AG04450 (cell line): ENCODE measurements around the gene SRSF10. TPM values are rescaled to one million over a fixed set of nuclear protein-coding genes. Genes with fewer than 3 reads are reported as not detected.

Experiments
- CTCF ChIA-PET: fragments of 300-600, 350-600 bp; formaldehyde crosslinking; extraction: SDS; loops from one replicate; lab custom pipeline; 2022; ENCODE audit warnings: antibody characterized with exemption, inconsistent platforms; lab: Charles Lee
- POLR2A ChIA-PET: fragments of 350-600 bp; formaldehyde crosslinking; extraction: SDS; loops from one replicate; lab custom pipeline; 2021; ENCODE audit warnings: antibody characterized with exemption, inconsistent platforms; lab: Yijun Ruan, JAX
- DNase-seq: peaks from one replicate; pipeline ENCODE4 v3.0.0-alpha.2; 2011; ENCODE audit warnings: low read depth, low spot score
- H3K27ac ChIP-seq: one replicate; pipeline ENCODE4 v1.5.1; 2012; ENCODE audit warnings: low read depth, low read length, control low read depth
- H3K27me3 ChIP-seq: one replicate; pipeline ENCODE4 v1.6.0; 2012; ENCODE audit warnings: low read length; ENCODE audit not compliant: control insufficient read depth, insufficient read depth
- H3K4me3 ChIP-seq: 2 replicates; pipeline ENCODE4 v1.5.1; 2011; ENCODE audit warnings: mild to moderate bottlenecking, low read depth, low read length, control low read depth
- H3K9me3 ChIP-seq: 2 replicates; pipeline ENCODE4 v1.5.1; 2012; ENCODE audit warnings: low read length; ENCODE audit not compliant: control insufficient read depth, insufficient read depth
- polyA plus RNA-seq: library from polyadenylated mRNA; depleted of rRNA; stranded (reverse); fragments of >200 nt; gene quantifications from 2 replicates; pipeline ENCODE4 v1.2.3, GENCODE V29; 2011
- TF ChIP-seq, protein P1 (sequence below): IDR thresholded peaks from 2 replicates; pipeline ENCODE4 v1.5.1; 2011; ENCODE audit warnings: low read depth, low read length, control low read depth, inconsistent platforms

Gene SRSF10
- polyA plus RNA-seq, 1 experiment, result 140 TPM

DNA sequence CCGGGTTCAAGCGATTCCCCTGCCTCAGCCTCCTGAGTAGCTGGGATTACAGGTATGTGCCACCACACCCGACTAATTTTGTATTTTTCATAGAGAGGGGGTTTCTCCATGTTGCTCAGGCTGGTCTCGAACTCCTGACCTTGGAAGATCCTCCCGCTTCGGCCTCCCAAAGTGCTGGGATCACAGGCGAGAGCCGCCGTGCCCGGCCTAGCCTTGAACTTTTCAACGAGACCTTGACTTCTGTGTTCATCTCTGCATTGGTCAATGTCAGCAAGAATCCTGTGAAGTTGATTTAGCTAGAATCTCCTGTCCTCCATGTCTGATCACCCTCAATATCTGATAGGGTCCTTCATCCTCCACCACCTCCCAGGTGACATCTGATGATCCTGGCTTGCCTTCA lies 55.5 kb downstream of the SRSF10 start:
- peaks cover 12% of the 10 kb centered on the region for H3K27me3 ChIP-seq
- ChIA-PET POLR2A (interaction anchor here (0.5 kb wide), 1 partner anchor 134 kb away, joined by 3 read pairs; the partner anchor contains the start of gene LYPLA2), CTCF (no interaction called here)
- no peak for DNase-seq
- H3K27ac ChIP-seq, result no peak overlapping the region
- no peak overlapping the region for H3K4me3 ChIP-seq
- TF ChIP-seq, protein P1, sequence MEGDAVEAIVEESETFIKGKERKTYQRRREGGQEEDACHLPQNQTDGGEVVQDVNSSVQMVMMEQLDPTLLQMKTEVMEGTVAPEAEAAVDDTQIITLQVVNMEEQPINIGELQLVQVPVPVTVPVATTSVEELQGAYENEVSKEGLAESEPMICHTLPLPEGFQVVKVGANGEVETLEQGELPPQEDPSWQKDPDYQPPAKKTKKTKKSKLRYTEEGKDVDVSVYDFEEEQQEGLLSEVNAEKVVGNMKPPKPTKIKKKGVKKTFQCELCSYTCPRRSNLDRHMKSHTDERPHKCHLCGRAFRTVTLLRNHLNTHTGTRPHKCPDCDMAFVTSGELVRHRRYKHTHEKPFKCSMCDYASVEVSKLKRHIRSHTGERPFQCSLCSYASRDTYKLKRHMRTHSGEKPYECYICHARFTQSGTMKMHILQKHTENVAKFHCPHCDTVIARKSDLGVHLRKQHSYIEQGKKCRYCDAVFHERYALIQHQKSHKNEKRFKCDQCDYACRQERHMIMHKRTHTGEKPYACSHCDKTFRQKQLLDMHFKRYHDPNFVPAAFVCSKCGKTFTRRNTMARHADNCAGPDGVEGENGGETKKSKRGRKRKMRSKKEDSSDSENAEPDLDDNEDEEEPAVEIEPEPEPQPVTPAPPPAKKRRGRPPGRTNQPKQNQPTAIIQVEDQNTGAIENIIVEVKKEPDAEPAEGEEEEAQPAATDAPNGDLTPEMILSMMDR, result no peak
- H3K9me3 ChIP-seq, result no peaks in the 10 kb centered on the region

- Histone ChIP-seq H3K27me3 (peaks cover 12% of the 10 kb centered on the region), H3K9me3 (no peaks in the 10 kb centered on the region), H3K27ac (no peak overlapping the region), H3K4me3 (no peak overlapping the region)
- no peak for DNase-seq
- ChIA-PET POLR2A (interaction anchor here (0.5 kb wide), 1 partner anchor 133 kb away, joined by 3 read pairs; the partner anchor contains the start of gene LYPLA2), CTCF (no interaction called here)
- TF ChIP-seq, protein P1, result no peak
Measured at GRCh38 chr1:23923592-23924499, 56.3 kb downstream of the SRSF10 start.

GRCh38 chr1:23922321-23922943 lies 57.7 kb downstream of the SRSF10 start:
- Histone ChIP-seq H3K9me3 (no peaks in the 10 kb centered on the region), H3K4me3 (no peak overlapping the region), H3K27me3 (peaks cover 11% of the 10 kb centered on the region), H3K27ac (no peak overlapping the region)
- TF ChIP-seq, protein P1, result no peak
- ChIA-PET CTCF (no interaction called here), POLR2A (no interaction called here)
- no peak for DNase-seq

GRCh38 chr1:23916209-23917131 lies 63.7 kb downstream of the SRSF10 start:
- H3K27ac ChIP-seq, result no peak overlapping the region
- no peaks in the 10 kb centered on the region for H3K27me3 ChIP-seq
- CTCF ChIA-PET, result interaction anchor here (0.6 to 2.7 kb wide), 17 partner anchors 9 to 161 kb away, joined by 3 to 43 read pairs (median 4); no protein-coding TSS in a partner anchor
- POLR2A ChIA-PET, result interaction anchor here (0.6 to 1.3 kb wide), 3 partner anchors 13 to 144 kb away, joined by 3 to 5 read pairs (median 5); no protein-coding TSS in a partner anchor
- no peak overlapping the region for H3K4me3 ChIP-seq
- TF ChIP-seq, protein P1, result peak; percentile 77
- H3K9me3 ChIP-seq, result no peaks in the 10 kb centered on the region
- DNase-seq, result peak; percentile 23
